SW 1271 (cell line): ENCODE results near the gene CYP8B1.

Experiments
- DNase-seq, 2 experiments: peaks; one replicate each; lab custom pipeline; 2025; lab: John Stamatoyannopoulos, UW

The CYP8B1 gene

GRCh38 chr3:42875325-42876151 is at the start of gene CYP8B1:
TSS of gene CYP8B1 (minus strand) at chr3:42875879. CDS start at chr3:42875816, 63 bp downstream.
- DNase-seq = no peak

GRCh38 chr3:42923606-42924005 is 47.9 kb upstream of the CYP8B1 start:
- no peak for DNase-seq

- no peak for DNase-seq
These were observed 39.3 kb upstream of the CYP8B1 start for GRCh38 chr3:42914771-42915515.

- no peak for DNase-seq
These were observed 35.9 kb upstream of the CYP8B1 start for GRCh38 chr3:42911551-42911950.

GRCh38 chr3:42908675-42909074 is 33.0 kb upstream of the CYP8B1 start:
- DNase-seq = no peak

GRCh38 chr3:42906848-42907183 is 31.1 kb upstream of the CYP8B1 start:
- DNase-seq = no peak

- no peak for DNase-seq
These were observed 30.6 kb upstream of the CYP8B1 start, which contains the start of gene ZNF662 for GRCh38 chr3:42906070-42906847. TSS of gene ZNF662 (plus strand) at chr3:42906142. CDS start at chr3:42908115, 1,973 bp downstream.

- no peak for DNase-seq
These were observed 30.0 kb upstream of the CYP8B1 start for GRCh38 chr3:42905740-42906069.

GRCh38 chr3:42904076-42904475 is 28.4 kb upstream of the CYP8B1 start:
- no peak for DNase-seq

- no peak for DNase-seq
These were observed 26.6 kb upstream of the CYP8B1 start for GRCh38 chr3:42902257-42902656.

GRCh38 chr3:42901073-42901415 is 25.4 kb upstream of the CYP8B1 start:
- no peak for DNase-seq

GRCh38 chr3:42900226-42901072 is 24.8 kb upstream of the CYP8B1 start:
- no peak for DNase-seq

- no peak for DNase-seq
These were observed 23.4 kb upstream of the CYP8B1 start for GRCh38 chr3:42898896-42899675.

GRCh38 chr3:42895580-42895868 is 19.8 kb upstream of the CYP8B1 start:
- DNase-seq = no peak

- DNase-seq = no peak
These were observed 19.3 kb upstream of the CYP8B1 start for GRCh38 chr3:42894698-42895579.

- DNase-seq = no peak
These were observed 17.1 kb upstream of the CYP8B1 start for GRCh38 chr3:42892807-42893206.

- DNase-seq = no peak
These were observed 16.5 kb upstream of the CYP8B1 start for GRCh38 chr3:42892169-42892568.

GRCh38 chr3:42891042-42891441 is 15.4 kb upstream of the CYP8B1 start:
- no peak for DNase-seq

- DNase-seq = no peak
These were observed 11.4 kb upstream of the CYP8B1 start for GRCh38 chr3:42887084-42887483.

GRCh38 chr3:42886294-42886822 is 10.7 kb upstream of the CYP8B1 start:
- no peak for DNase-seq
